Measurements from ENCODE around the gene CAVIN1.

The CAVIN1 gene

DNA sequence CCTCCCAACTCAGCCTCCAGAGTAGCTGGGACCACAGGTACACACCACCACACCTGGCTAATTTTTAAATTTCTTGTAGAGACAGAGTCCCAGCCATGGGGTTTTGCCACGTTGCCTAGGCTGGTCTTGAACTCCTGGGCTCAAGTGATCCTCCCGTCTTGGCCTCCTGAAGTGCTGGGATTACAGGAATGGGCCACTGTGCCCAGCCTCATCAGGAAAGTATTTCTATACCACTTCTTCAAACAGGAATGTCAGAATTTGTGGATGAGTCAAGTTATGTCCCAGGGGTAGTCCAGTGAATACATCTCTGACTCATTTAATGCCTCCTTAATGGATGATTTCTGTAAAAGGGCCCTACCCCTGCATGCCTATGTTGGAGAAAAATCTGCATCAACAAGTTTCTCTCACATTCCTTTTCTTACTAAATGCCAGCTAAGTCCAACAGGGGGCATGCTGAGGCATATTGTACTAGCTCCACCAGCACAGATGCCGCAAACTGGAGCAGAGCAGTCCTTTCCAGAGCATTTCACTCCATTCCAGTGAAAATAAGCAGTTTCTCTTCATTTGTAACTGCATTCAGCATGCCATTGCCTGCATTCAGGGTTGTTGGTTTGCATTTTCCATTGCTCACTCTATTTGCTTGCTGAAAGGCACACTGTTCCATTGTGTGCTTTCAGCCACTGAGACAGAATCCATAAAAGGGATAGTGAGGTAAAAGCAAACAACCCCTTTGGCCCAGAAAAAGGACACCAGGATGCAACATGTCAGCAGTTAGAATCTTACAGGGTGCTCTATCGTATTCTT is 5.3 kb upstream of the CAVIN1 start (continued):
- TF ChIP-seq, protein P1, sequence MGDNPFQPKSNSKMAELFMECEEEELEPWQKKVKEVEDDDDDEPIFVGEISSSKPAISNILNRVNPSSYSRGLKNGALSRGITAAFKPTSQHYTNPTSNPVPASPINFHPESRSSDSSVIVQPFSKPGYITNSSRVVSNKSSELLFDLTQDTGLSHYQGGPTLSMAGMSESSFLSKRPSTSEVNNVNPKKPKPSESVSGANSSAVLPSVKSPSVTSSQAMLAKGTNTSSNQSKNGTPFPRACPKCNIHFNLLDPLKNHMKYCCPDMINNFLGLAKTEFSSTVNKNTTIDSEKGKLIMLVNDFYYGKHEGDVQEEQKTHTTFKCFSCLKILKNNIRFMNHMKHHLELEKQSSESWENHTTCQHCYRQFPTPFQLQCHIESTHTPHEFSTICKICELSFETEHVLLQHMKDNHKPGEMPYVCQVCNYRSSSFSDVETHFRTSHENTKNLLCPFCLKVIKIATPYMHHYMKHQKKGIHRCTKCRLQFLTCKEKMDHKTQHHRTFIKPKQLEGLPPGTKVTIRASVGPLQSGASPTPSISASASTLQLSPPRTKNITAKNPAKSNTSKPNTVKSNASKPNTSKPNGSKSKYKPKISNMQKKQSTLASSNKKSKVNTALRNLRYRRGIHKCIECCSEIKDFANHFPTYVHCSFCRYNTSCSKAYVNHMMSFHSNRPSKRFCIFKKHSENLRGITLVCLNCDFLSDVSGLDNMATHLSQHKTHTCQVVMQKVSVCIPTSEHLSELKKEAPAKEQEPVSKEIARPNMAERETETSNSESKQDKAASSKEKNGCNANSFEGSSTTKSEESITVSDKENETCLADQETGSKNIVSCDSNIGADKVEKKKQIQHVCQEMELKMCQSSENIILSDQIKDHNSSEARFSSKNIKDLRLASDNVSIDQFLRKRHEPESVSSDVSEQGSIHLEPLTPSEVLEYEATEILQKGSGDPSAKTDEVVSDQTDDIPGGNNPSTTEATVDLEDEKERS (tag by site-specific recombination; IDR thresholded peaks at IDR 0.05): no peak

DNA sequence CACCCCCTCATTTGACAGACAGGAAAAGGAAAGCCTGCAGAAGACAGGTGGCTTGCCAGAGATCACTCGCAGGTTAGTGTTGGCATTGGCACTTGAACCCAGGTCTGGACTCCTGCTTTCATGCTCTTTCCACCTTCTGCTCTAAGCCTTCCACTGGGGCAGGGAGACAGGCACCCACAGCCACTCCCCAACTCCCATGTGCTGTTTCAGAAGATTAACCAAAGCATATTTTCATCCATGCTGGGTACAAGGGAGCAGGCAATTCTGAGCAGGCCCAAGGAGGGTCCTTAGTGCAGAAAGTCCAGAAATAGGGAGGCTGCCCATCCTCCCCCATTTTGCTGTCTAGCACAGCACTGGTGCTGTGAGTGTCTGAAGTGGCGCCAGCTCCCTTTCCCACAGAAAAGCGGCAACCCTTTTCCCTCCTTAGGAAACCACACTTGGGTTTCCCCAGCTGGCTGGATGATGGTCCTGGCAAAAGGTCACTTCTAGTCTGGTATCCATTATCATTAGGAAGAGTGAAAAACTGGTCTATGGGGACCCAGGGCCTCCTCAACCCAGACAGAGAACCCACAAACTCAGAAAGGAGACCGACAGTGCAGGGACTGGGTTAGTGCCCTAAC is 2.0 kb upstream of the CAVIN1 start:
- TF ChIP-seq ZNF747 (tag by site-specific recombination; IDR thresholded peaks at IDR 0.05) (no peak), ZBTB8A (tag by site-specific recombination; IDR thresholded peaks at IDR 0.05) (no peak), ZNF335 (tag by site-specific recombination; conservative IDR thresholded peaks at IDR 0.05) (peak; percentile 77), WT1 (tag by site-specific recombination; IDR thresholded peaks at IDR 0.05) (no peak), ZNF501 (tag by site-specific recombination; IDR thresholded peaks at IDR 0.05) (no peak), ZNF175 (tag by site-specific recombination; IDR thresholded peaks at IDR 0.05) (no peak)
- ChIA-PET POLR2A (interaction anchor here (0.7 to 3.3 kb wide), 3 partner anchors 36 to 399 kb away, joined by 3 to 25 read pairs (median 3); partner anchors contain the start of gene BECN1), CTCF (interaction anchor here (7.0 kb wide), 1 partner anchor 19 kb away, joined by 33 read pairs; no protein-coding TSS in a partner anchor)
- Histone ChIP-seq H3K27ac (ENCODE audit: extremely low read depth, low read depth, low read length) (no peak overlapping the region), H3K4me3 (ENCODE audit: low read depth, low read length) (no peak overlapping the region), H3K9me3 (ENCODE audit: control insufficient read depth, insufficient read depth, low read depth, low read length) (no peaks in the 10 kb centered on the region), H3K36me3 (ENCODE audit: control insufficient read depth in 2 of 2, insufficient read depth in 1 of 2, low read length in 2 of 2) (no peaks in the 10 kb centered on the region; a peak in 1 of 3 replicates), H3K4me1 (ENCODE audit: control insufficient read depth, insufficient read depth, low read length) (peaks cover 2% of the 10 kb centered on the region)

DNA sequence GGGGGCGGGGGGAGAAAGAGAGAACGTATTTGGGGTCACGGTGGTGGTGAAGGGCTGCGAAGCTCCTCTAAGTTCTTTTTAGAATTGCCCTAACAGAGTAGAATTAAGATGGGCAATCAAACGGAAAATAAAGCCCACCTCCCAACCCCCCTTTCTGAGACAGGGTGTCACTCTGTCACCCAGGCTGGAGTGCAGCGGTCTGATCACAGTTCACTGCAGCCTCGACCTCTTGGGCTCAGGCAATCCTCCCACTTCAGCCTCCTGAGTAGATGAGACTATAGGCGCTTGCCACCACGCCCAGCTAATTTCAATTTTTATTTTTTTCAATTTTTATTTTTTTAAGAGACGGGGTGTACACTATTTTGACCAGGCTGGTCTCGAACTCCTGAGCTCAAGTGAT is 710 bp upstream of the CAVIN1 start:
- Histone ChIP-seq H3K9me3 (ENCODE audit: control insufficient read depth, insufficient read depth, low read depth, low read length) (no peaks in the 10 kb centered on the region), H3K27ac (ENCODE audit: extremely low read depth, low read depth, low read length) (peak overlapping the region; percentile 38; the same call in 1 of the 2 replicates), H3K4me1 (ENCODE audit: control insufficient read depth, insufficient read depth, low read length) (peaks cover 2% of the 10 kb centered on the region), H3K4me3 (ENCODE audit: low read depth, low read length) (no peak overlapping the region), H3K36me3 (ENCODE audit: control insufficient read depth in 2 of 2, insufficient read depth in 1 of 2, low read length in 2 of 2) (no peaks in the 10 kb centered on the region; a peak in 1 of 3 replicates)
- POLR2A ChIA-PET: interaction anchor here (0.6 to 3.3 kb wide), 39 partner anchors 8 to 574 kb away, joined by 3 to 73 read pairs (median 5); partner anchors contain the start of genes ACLY, DNAJC7, GHDC and NAGLU
- CTCF ChIA-PET: interaction anchor here (0.5 to 7.0 kb wide), 18 partner anchors 13 to 573 kb away, joined by 3 to 33 read pairs (median 4); no protein-coding TSS in a partner anchor
- TF ChIP-seq, protein P2, sequence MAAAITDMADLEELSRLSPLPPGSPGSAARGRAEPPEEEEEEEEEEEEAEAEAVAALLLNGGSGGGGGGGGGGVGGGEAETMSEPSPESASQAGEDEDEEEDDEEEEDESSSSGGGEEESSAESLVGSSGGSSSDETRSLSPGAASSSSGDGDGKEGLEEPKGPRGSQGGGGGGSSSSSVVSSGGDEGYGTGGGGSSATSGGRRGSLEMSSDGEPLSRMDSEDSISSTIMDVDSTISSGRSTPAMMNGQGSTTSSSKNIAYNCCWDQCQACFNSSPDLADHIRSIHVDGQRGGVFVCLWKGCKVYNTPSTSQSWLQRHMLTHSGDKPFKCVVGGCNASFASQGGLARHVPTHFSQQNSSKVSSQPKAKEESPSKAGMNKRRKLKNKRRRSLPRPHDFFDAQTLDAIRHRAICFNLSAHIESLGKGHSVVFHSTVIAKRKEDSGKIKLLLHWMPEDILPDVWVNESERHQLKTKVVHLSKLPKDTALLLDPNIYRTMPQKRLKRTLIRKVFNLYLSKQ (tag by site-specific recombination; IDR thresholded peaks at IDR 0.05; ENCODE audit: borderline replicate concordance): no peak
- TF ChIP-seq, protein P3, sequence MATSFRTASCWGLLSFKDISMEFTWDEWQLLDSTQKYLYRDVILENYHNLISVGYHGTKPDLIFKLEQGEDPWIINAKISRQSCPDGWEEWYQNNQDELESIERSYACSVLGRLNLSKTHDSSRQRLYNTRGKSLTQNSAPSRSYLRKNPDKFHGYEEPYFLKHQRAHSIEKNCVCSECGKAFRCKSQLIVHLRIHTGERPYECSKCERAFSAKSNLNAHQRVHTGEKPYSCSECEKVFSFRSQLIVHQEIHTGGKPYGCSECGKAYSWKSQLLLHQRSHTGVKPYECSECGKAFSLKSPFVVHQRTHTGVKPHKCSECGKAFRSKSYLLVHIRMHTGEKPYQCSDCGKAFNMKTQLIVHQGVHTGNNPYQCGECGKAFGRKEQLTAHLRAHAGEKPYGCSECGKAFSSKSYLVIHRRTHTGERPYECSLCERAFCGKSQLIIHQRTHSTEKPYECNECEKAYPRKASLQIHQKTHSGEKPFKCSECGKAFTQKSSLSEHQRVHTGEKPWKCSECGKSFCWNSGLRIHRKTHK (tag by site-specific recombination; IDR thresholded peaks at IDR 0.05): no peak
- no peak for TF ChIP-seq TCF7L2 (IDR thresholded peaks at IDR 0.05; ENCODE audit: borderline replicate concordance, low read depth, low read length)
- TF ChIP-seq, protein P1 (tag by site-specific recombination; IDR thresholded peaks at IDR 0.05): no peak
- TF ChIP-seq ZNF776 (tag by site-specific recombination; IDR thresholded peaks at IDR 0.05; ENCODE audit: borderline replicate concordance): no peak
- TF ChIP-seq, protein P4, sequence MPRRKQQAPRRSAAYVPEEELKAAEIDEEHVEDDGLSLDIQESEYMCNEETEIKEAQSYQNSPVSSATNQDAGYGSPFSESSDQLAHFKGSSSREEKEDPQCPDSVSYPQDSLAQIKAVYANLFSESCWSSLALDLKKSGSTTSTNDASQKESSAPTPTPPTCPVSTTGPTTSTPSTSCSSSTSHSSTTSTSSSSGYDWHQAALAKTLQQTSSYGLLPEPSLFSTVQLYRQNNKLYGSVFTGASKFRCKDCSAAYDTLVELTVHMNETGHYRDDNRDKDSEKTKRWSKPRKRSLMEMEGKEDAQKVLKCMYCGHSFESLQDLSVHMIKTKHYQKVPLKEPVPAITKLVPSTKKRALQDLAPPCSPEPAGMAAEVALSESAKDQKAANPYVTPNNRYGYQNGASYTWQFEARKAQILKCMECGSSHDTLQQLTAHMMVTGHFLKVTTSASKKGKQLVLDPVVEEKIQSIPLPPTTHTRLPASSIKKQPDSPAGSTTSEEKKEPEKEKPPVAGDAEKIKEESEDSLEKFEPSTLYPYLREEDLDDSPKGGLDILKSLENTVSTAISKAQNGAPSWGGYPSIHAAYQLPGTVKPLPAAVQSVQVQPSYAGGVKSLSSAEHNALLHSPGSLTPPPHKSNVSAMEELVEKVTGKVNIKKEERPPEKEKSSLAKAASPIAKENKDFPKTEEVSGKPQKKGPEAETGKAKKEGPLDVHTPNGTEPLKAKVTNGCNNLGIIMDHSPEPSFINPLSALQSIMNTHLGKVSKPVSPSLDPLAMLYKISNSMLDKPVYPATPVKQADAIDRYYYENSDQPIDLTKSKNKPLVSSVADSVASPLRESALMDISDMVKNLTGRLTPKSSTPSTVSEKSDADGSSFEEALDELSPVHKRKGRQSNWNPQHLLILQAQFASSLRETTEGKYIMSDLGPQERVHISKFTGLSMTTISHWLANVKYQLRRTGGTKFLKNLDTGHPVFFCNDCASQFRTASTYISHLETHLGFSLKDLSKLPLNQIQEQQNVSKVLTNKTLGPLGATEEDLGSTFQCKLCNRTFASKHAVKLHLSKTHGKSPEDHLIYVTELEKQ (tag by site-specific recombination; IDR thresholded peaks at IDR 0.05; ENCODE audit: borderline replicate concordance): no peak
- TF ChIP-seq ZNF114 (tag by site-specific recombination; IDR thresholded peaks at IDR 0.05): no peak
- no peak for TF ChIP-seq MYNN (tag by site-specific recombination; IDR thresholded peaks at IDR 0.05; ENCODE audit: borderline replicate concordance)
- TF ChIP-seq ZNF112 (tag by site-specific recombination; IDR thresholded peaks at IDR 0.05): no peak

All from HEK293 (cell line).